KMS-11 (cell line): ENCODE results near the gene DNAH11.

Experiments
- H2AFZ ChIP-seq: fragments of 200-600 bp; sonication (generic); 2 replicates; pipeline ENCODE4 v1.6.1; 2016; ENCODE audit warnings: antibody characterized with exemption, mixed run types, low read depth
- H3K27ac ChIP-seq: fragments of 200-600 bp; sonication (generic); 2 replicates; pipeline ENCODE4 v1.6.1; 2016; ENCODE audit warnings: mild to moderate bottlenecking, mixed run types
- H3K27me3 ChIP-seq: fragments of 200-600 bp; sonication (generic); 2 replicates; pipeline ENCODE4 v1.6.1; 2017; ENCODE audit warnings: mild to moderate bottlenecking, low read depth, mixed run types, moderate library complexity; ENCODE audit not compliant: insufficient read depth
- H3K36me3 ChIP-seq: fragments of 200-600 bp; sonication (generic); 2 replicates; pipeline ENCODE4 v1.6.1; 2017; ENCODE audit warnings: mild to moderate bottlenecking, mixed run types; ENCODE audit not compliant: insufficient read depth
- H3K4me1 ChIP-seq: fragments of 200-600 bp; sonication (generic); 2 replicates; pipeline ENCODE4 v1.6.1; 2016; ENCODE audit warnings: mild to moderate bottlenecking, low read depth, mixed run types; ENCODE audit not compliant: poor library complexity, severe bottlenecking
- H3K4me2 ChIP-seq: fragments of 200-600 bp; sonication (generic); 2 replicates; pipeline ENCODE4 v1.7.0; 2016; ENCODE audit warnings: mild to moderate bottlenecking, mixed run types
- H3K4me3 ChIP-seq: fragments of 200-600 bp; sonication (generic); IDR thresholded peaks from 2 replicates; pipeline ENCODE4 v1.6.1; 2017; ENCODE audit warnings: low read depth, low read length, mixed read lengths; ENCODE audit not compliant: insufficient read depth
- H3K79me2 ChIP-seq: fragments of 200-600 bp; sonication (generic); 2 replicates; pipeline ENCODE4 v1.6.1; 2016; ENCODE audit warnings: low read depth, mixed run types; ENCODE audit not compliant: insufficient read depth
- H3K9ac ChIP-seq: fragments of 200-600 bp; sonication (generic); 2 replicates; pipeline ENCODE4 v1.6.1; 2016; ENCODE audit warnings: mild to moderate bottlenecking, mixed run types
- H4K20me1 ChIP-seq: fragments of 200-600 bp; sonication (generic); 2 replicates; pipeline ENCODE4 v1.6.1; 2016; ENCODE audit warnings: mild to moderate bottlenecking, mixed run types; ENCODE audit not compliant: insufficient read depth
- CTCF ChIP-seq: fragments of 200-600 bp; sonication (generic); conservative IDR thresholded peaks from 2 replicates; pipeline ENCODE4 v1.6.1; 2017; ENCODE audit warnings: low read depth, mild to moderate bottlenecking, antibody characterized with exemption, low read length, moderate library complexity, mixed read lengths

DNAH11 gene

GRCh38 chr7:21778953-21779352 lies 236.1 kb downstream of the DNAH11 start:
- no peak overlapping the region for H3K27ac ChIP-seq
- H3K4me1 ChIP-seq = no peaks in the 10 kb centered on the region
- H3K27me3 ChIP-seq = no peaks in the 10 kb centered on the region
- no peak overlapping the region for H3K4me2 ChIP-seq
- H3K4me3 ChIP-seq = no peak overlapping the region
- H4K20me1 ChIP-seq = no peaks in the 10 kb centered on the region
- no peaks in the 10 kb centered on the region for H3K36me3 ChIP-seq
- no peaks in the 10 kb centered on the region for H3K79me2 ChIP-seq
- no peak overlapping the region for H2AFZ ChIP-seq
- H3K9ac ChIP-seq = no peak overlapping the region
- TF ChIP-seq CTCF = no peak

- Histone ChIP-seq H3K4me1 (no peaks in the 10 kb centered on the region), H3K9ac (no peak overlapping the region), H2AFZ (no peak overlapping the region), H3K79me2 (no peaks in the 10 kb centered on the region), H4K20me1 (no peaks in the 10 kb centered on the region), H3K4me2 (no peak overlapping the region), H3K36me3 (no peaks in the 10 kb centered on the region), H3K4me3 (no peak overlapping the region), H3K27me3 (no peaks in the 10 kb centered on the region), H3K27ac (no peak overlapping the region)
- no peak for TF ChIP-seq CTCF
These were observed 240.2 kb downstream of the DNAH11 start for GRCh38 chr7:21782996-21783395.

- Histone ChIP-seq H3K9ac (no peak overlapping the region), H4K20me1 (no peaks in the 10 kb centered on the region), H3K4me3 (no peak overlapping the region), H3K27ac (no peak overlapping the region), H3K27me3 (no peaks in the 10 kb centered on the region), H3K4me1 (no peaks in the 10 kb centered on the region), H2AFZ (no peak overlapping the region), H3K79me2 (no peaks in the 10 kb centered on the region), H3K4me2 (no peak overlapping the region), H3K36me3 (no peaks in the 10 kb centered on the region)
- no peak for TF ChIP-seq CTCF
These were observed 242.2 kb downstream of the DNAH11 start for GRCh38 chr7:21784989-21785388.

GRCh38 chr7:21805791-21806190 lies 263.0 kb downstream of the DNAH11 start:
- Histone ChIP-seq H3K4me2 (no peak overlapping the region), H2AFZ (no peak overlapping the region), H4K20me1 (no peaks in the 10 kb centered on the region), H3K27me3 (no peaks in the 10 kb centered on the region), H3K4me1 (no peaks in the 10 kb centered on the region), H3K9ac (no peak overlapping the region), H3K79me2 (no peaks in the 10 kb centered on the region), H3K27ac (no peak overlapping the region), H3K36me3 (no peaks in the 10 kb centered on the region), H3K4me3 (no peak overlapping the region)
- TF ChIP-seq CTCF = no peak

- no peaks in the 10 kb centered on the region for H4K20me1 ChIP-seq
- no peak overlapping the region for H3K9ac ChIP-seq
- H3K27ac ChIP-seq = no peak overlapping the region
- H3K4me1 ChIP-seq = no peaks in the 10 kb centered on the region
- H3K4me2 ChIP-seq = no peak overlapping the region
- no peaks in the 10 kb centered on the region for H3K36me3 ChIP-seq
- no peak for TF ChIP-seq CTCF
- no peaks in the 10 kb centered on the region for H3K79me2 ChIP-seq
- H3K4me3 ChIP-seq = no peak overlapping the region
- no peaks in the 10 kb centered on the region for H3K27me3 ChIP-seq
- H2AFZ ChIP-seq = no peak overlapping the region
These were observed 263.5 kb downstream of the DNAH11 start for GRCh38 chr7:21806388-21806787.
